Loucy (cell line): ENCODE results near the gene DEPDC5.

Experiments used
- H2AFZ ChIP-seq: fragments of 200-600 bp; sonication (generic); 2 replicates; pipeline ENCODE4 v1.6.0; 2016; ENCODE audit warnings: antibody characterized with exemption, mild to moderate bottlenecking, low read length, moderate library complexity
- H3F3A ChIP-seq: fragments of 200-600 bp; 2 replicates; pipeline ENCODE4 v1.6.0; 2016; ENCODE audit warnings: antibody characterized with exemption, low read depth, mild to moderate bottlenecking
- H3K27me3 ChIP-seq: fragments of 200-600 bp; sonication (generic); 2 replicates; pipeline ENCODE4 v1.6.1; 2014; ENCODE audit warnings: low read length, mild to moderate bottlenecking; ENCODE audit not compliant: insufficient read depth, poor library complexity, severe bottlenecking
- H3K36me3 ChIP-seq: fragments of 200-600 bp; sonication (generic); 2 replicates; pipeline ENCODE4 v1.6.1; 2016; ENCODE audit warnings: low read length; ENCODE audit not compliant: insufficient read depth
- H3K4me1 ChIP-seq: fragments of 200-600 bp; sonication (generic); 2 replicates; pipeline ENCODE4 v1.5.1; 2014; ENCODE audit warnings: low read length, mild to moderate bottlenecking; ENCODE audit not compliant: insufficient read depth, poor library complexity, severe bottlenecking
- H3K4me2 ChIP-seq: fragments of 200-600 bp; sonication (generic); 2 replicates; pipeline ENCODE4 v1.6.0; 2014; ENCODE audit warnings: antibody characterized with exemption, low read length, low read depth, mild to moderate bottlenecking; ENCODE audit not compliant: poor library complexity, severe bottlenecking
- H3K4me3 ChIP-seq: fragments of 200-600 bp; sonication (generic); 2 replicates; pipeline ENCODE4 v1.5.1; 2014; ENCODE audit warnings: low read length, mild to moderate bottlenecking, mixed read lengths; ENCODE audit not compliant: poor library complexity, severe bottlenecking
- H3K79me2 ChIP-seq: fragments of 200-600 bp; sonication (generic); 2 replicates; pipeline ENCODE4 v1.6.1; 2014; ENCODE audit warnings: low read length; ENCODE audit not compliant: insufficient read depth
- H3K9ac ChIP-seq: fragments of 200-600 bp; sonication (generic); 2 replicates; pipeline ENCODE4 v1.6.0; 2014; ENCODE audit warnings: mild to moderate bottlenecking, low read depth, low read length, moderate library complexity; ENCODE audit not compliant: poor library complexity, severe bottlenecking
- H3K9me2 ChIP-seq: fragments of 200-600 bp; sonication (generic); replicated peaks from 2 replicates; pipeline ENCODE4 v1.6.1; 2016; ENCODE audit warnings: low read depth, low read length, mixed read lengths
- H3K9me3 ChIP-seq: fragments of 200-600 bp; sonication (generic); 2 replicates; pipeline ENCODE4 v1.6.1; 2014; ENCODE audit warnings: mild to moderate bottlenecking, antibody characterized with exemption, low read length, low read depth; ENCODE audit not compliant: insufficient read depth
- H4K20me1 ChIP-seq: fragments of 200-600 bp; sonication (generic); 2 replicates; pipeline ENCODE4 v1.6.0; 2014; ENCODE audit warnings: antibody characterized with exemption, low read length, mild to moderate bottlenecking; ENCODE audit not compliant: insufficient read depth, poor library complexity, severe bottlenecking
- EZH2phosphoT487 ChIP-seq: fragments of 200-600 bp; IDR thresholded peaks from 2 replicates; pipeline ENCODE4 v1.6.1; 2018; ENCODE audit warnings: antibody characterized with exemption, mild to moderate bottlenecking, moderate library complexity, borderline replicate concordance
- TF ChIP-seq, protein P1 (sequence below): fragments of 200-600 bp; sonication (generic); conservative IDR thresholded peaks from 2 replicates; pipeline ENCODE4 v1.5.1; 2014; ENCODE audit warnings: mild to moderate bottlenecking, antibody characterized with exemption, low read length

Gene DEPDC5

DNA sequence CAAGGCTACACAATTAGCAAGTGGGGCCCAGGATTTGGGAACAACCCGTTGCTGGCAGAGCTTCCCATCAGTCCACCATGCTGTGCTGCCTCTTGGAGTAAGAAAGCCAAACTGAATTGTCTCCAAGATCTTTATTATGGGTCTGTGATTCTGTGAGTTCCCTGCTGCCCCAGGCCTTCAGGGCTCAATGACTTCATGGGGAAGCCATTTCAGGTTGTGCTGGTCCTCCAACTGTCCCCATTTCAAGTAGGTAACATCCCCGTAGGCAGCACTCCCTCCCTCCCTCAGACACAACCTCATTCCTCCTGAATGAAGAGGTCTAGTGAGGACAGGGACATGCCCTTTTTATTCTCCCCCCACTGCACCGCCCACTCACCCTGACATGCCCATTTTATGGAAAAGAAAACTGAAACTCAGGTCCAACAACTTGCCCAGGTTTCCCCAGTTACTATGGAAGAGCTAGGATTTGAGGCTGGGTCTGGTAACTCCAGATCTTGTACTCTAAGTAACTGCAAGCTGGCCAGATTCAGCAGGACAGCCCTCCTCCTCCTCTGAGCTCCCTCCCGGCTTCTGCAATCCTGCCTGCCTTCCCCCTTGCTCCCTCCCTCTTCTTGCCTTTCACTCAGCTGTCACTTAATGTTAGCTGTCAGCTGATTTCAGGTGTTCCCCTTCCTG lies 182.3 kb downstream of the DEPDC5 start:
- Histone ChIP-seq H2AFZ (peak overlapping the region; percentile 1; the same call in 1 of the 2 replicates), H3K9me3 (no peaks in the 10 kb centered on the region), H3K9me2 (no peaks in the 10 kb centered on the region), H3K36me3 (no peaks in the 10 kb centered on the region), H3K9ac (no peak overlapping the region), H3K4me2 (no peak overlapping the region), H3K4me3 (no peak overlapping the region), H3K4me1 (peaks cover 13% of the 10 kb centered on the region), H3K27me3 (no peaks in the 10 kb centered on the region), H3F3A (no peaks in the 10 kb centered on the region), H4K20me1 (no peaks in the 10 kb centered on the region), H3K79me2 (no peaks in the 10 kb centered on the region)
- no peak for TF ChIP-seq EZH2phosphoT487
- TF ChIP-seq, protein P1, sequence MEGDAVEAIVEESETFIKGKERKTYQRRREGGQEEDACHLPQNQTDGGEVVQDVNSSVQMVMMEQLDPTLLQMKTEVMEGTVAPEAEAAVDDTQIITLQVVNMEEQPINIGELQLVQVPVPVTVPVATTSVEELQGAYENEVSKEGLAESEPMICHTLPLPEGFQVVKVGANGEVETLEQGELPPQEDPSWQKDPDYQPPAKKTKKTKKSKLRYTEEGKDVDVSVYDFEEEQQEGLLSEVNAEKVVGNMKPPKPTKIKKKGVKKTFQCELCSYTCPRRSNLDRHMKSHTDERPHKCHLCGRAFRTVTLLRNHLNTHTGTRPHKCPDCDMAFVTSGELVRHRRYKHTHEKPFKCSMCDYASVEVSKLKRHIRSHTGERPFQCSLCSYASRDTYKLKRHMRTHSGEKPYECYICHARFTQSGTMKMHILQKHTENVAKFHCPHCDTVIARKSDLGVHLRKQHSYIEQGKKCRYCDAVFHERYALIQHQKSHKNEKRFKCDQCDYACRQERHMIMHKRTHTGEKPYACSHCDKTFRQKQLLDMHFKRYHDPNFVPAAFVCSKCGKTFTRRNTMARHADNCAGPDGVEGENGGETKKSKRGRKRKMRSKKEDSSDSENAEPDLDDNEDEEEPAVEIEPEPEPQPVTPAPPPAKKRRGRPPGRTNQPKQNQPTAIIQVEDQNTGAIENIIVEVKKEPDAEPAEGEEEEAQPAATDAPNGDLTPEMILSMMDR: no peak

DNA sequence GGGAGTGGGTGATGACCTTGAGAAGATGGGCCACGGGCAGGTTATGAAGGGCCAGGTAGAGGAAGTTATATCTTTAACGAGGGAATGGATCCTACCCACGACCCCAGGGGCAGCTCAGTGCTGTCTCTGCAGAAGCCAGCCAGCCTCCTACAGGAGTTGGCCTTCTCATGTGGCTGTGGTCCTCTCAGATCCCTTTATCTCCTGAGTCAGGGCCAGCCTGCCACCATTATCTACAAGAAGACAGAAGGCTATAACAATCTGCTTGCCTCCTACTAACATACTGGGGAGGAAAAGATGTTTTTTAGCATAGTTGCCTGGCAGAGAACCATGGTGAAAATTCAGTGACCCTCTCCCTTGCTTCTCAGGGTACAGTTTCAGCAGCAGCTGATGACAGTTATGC lies 183.5 kb downstream of the DEPDC5 start:
- Histone ChIP-seq H3K4me1 (peaks cover 14% of the 10 kb centered on the region), H3K9ac (no peak overlapping the region), H2AFZ (peak overlapping the region; percentile 57; the same call in 1 of the 2 replicates), H3K4me2 (no peak overlapping the region), H3K36me3 (no peaks in the 10 kb centered on the region), H3K9me2 (no peaks in the 10 kb centered on the region), H3K9me3 (no peaks in the 10 kb centered on the region), H3K4me3 (no peak overlapping the region), H3F3A (no peaks in the 10 kb centered on the region), H3K79me2 (no peaks in the 10 kb centered on the region), H3K27me3 (no peaks in the 10 kb centered on the region), H4K20me1 (no peaks in the 10 kb centered on the region)
- TF ChIP-seq, protein P1: no peak
- TF ChIP-seq EZH2phosphoT487: no peak

- Histone ChIP-seq H3K36me3 (no peaks in the 10 kb centered on the region), H3K9me2 (no peaks in the 10 kb centered on the region), H3K9me3 (no peaks in the 10 kb centered on the region), H3K4me1 (peaks cover 23% of the 10 kb centered on the region), H3F3A (no peaks in the 10 kb centered on the region), H3K79me2 (no peaks in the 10 kb centered on the region), H4K20me1 (no peaks in the 10 kb centered on the region), H3K9ac (no peak overlapping the region), H3K27me3 (no peaks in the 10 kb centered on the region), H2AFZ (no peak overlapping the region), H3K4me2 (no peak overlapping the region), H3K4me3 (no peak overlapping the region)
- TF ChIP-seq EZH2phosphoT487: no peak
- TF ChIP-seq, protein P1: no peak
Measured at GRCh38 chr22:31938296-31938695, 184.5 kb downstream of the DEPDC5 start.
